SH-SY5Y (cell line): ENCODE measurements around the gene FYN.

Source experiments
- GATA2 ChIP-seq: IDR thresholded peaks from 2 replicates; pipeline ENCODE4 v1.6.1; 2011; ENCODE audit warnings: mild to moderate bottlenecking, low read depth, low read length
- GATA3 ChIP-seq: IDR thresholded peaks from 2 replicates; pipeline ENCODE4 v1.6.1; 2011; ENCODE audit warnings: low read depth, mild to moderate bottlenecking, low read length, moderate library complexity

- TF ChIP-seq GATA3 (peak; percentile 95), GATA2 (peak; percentile 99)
Observed at GRCh38 chr6:111739257-111739696, 134.0 kb downstream of the FYN start.
